K562 (cell line): ENCODE results near the gene NUP62. TPM values are rescaled to one million over a fixed set of nuclear protein-coding genes. Genes with fewer than 3 reads are reported as not detected.

Experiments
- BRF2 ChIP-seq: IDR thresholded peaks from 3 replicates; pipeline ENCODE4 v1.6.1; 2011; ENCODE audit warnings: borderline replicate concordance, mild to moderate bottlenecking; ENCODE audit not compliant: insufficient read length, insufficient read depth
- E2F3 ChIP-seq: fragments of 250-450 bp; sonication (Bioruptor Pico); IDR thresholded peaks from 2 replicates; pipeline ENCODE4 v1.4.0; 2020; ENCODE audit warnings: mild to moderate bottlenecking
- IRF2 ChIP-seq: sonication (generic); formaldehyde crosslinking; IDR thresholded peaks from 2 replicates; pipeline ENCODE4 v1.8.1; 2022; ENCODE audit warnings: mild to moderate bottlenecking, missing genetic modification reagents
- IRF9 ChIP-seq: fragments of 450-650 bp; IDR thresholded peaks from 2 replicates; pipeline ENCODE4 v1.6.1; 2016; ENCODE audit warnings: missing biosample characterization, missing genetic modification characterization
- MAX ChIP-seq: sonication (generic); formaldehyde crosslinking; IDR thresholded peaks from 2 replicates; pipeline ENCODE4 v1.9.0; 2022; ENCODE audit warnings: mild to moderate bottlenecking, missing genetic modification reagents
- POU5F1 ChIP-seq: fragments of 150-350 bp; IDR thresholded peaks from 2 replicates; pipeline ENCODE4 v1.6.1; 2014; ENCODE audit warnings: borderline replicate concordance, low read length, low read depth, mild to moderate bottlenecking; ENCODE audit not compliant: partially characterized antibody
- RUNX1 ChIP-seq: sonication (generic); IDR thresholded peaks from 2 replicates; pipeline ENCODE4 v1.6.1; 2016; ENCODE audit warnings: antibody characterized with exemption, low read depth
- SMARCA5 ChIP-seq: fragments of 450-650 bp; IDR thresholded peaks from 2 replicates; pipeline ENCODE4 v1.6.1; 2016
- ZBTB40 ChIP-seq, 2 experiments: fragments of 450-650 bp in 1 of 2; sonication (generic) in 1 of 2; formaldehyde crosslinking in 1 of 2; IDR thresholded peaks; 2 replicates each; pipeline versions ENCODE4 v1.7.1 to v1.9.0; 2016 to 2022; ENCODE audit warnings: inconsistent platforms in 1 of 2, mild to moderate bottlenecking in 1 of 2, missing genetic modification reagents in 1 of 2
- ZNF280A ChIP-seq: fragments of 450-650 bp; IDR thresholded peaks from 2 replicates; pipeline ENCODE4 v1.6.1; 2018; ENCODE audit warnings: mild to moderate bottlenecking, low read depth; ENCODE audit not compliant: partially characterized antibody
- ZNF324 ChIP-seq: fragments of 250-450 bp; sonication (Bioruptor Pico); IDR thresholded peaks from 2 replicates; pipeline ENCODE4 v1.4.0; 2020; ENCODE audit warnings: mild to moderate bottlenecking
- polyA plus RNA-seq, 8 experiments: library from polyadenylated mRNA; depleted of rRNA in 4 of 8; stranded (reverse) in 5 of 8; unstranded in 3 of 8; fragments of >200 nt; fragmentation: Nextera tagmentation in 2 of 8; fragmentation: Illumina TruSeq in 1 of 8; extraction: Ambion mirVana in 2 of 8; extraction: Trizol in 1 of 8; gene quantifications; 2 replicates each; pipeline versions ENCODE4 v1.2.1 to v1.2.3, GENCODE V29; 2011 to 2014; ENCODE audit warnings: inconsistent platforms in 1 of 8, missing spikeins in 1 of 8
- total RNA-seq, 7 experiments: library from RNA; depleted of rRNA in 6 of 7; stranded (reverse); fragments of >200 nt in 6 of 7; fragmentation: Illumina TruSeq in 2 of 7; extraction: Trizol in 2 of 7; gene quantifications; 2 replicates each; pipeline versions ENCODE4 v1.2.1 to v1.2.3, GENCODE V29; 2011 to 2021; ENCODE audit warnings: low replicate concordance in 1 of 7

The NUP62 gene
- total and polyA plus RNA-seq, 9 of the 15 experiments (the other 6 are each of a cell fraction or from before 2014, with no cell fraction given) = 16.9 to 109 (median 66.0) TPM

- TF ChIP-seq BRF2 (no peak), POU5F1 (no peak), IRF9 (no peak), ZNF280A (no peak), MAX (CRISPR knock-in tag) (peak; percentile 97), RUNX1 (peak; percentile 8; the same call in 1 of the 2 replicates), ZNF324 (CRISPR knock-in tag) (no peak), ZBTB40 (IDR thresholded peaks at IDR 0.05) (peak; percentile 42; the same call in 1 of the 2 replicates), ZBTB40 (CRISPR knock-in tag; IDR thresholded peaks at IDR 0.05) (no peak; the same call in 1 of the 2 replicates), SMARCA5 (no peak), IRF2 (CRISPR knock-in tag) (no peak), E2F3 (no peak)
Observed at GRCh38 chr19:49890349-49891311, 38.7 kb downstream of the NUP62 start (continued).
